Sciatic nerve (tissue), 2 donors: ENCODE data around the gene HDAC8. TPM values are rescaled to one million over a fixed set of nuclear protein-coding genes. Genes with fewer than 3 reads are reported as not detected.
"Not testable (repeated sequence)": the region's sequence is repeated elsewhere in the genome, so short reads cannot be mapped to it uniquely, and the experiment has no call there.

Experiments used
- ATAC-seq: fragments of 200-7000 bp; cut with Tn5 transposase; one replicate; pipeline ENCODE4 v1.9.1; 2020; ENCODE audit warnings: mild to moderate bottlenecking, moderate library complexity
- DNase-seq: peaks from one replicate; pipeline ENCODE4 v3.0.0-alpha.2; 2020; ENCODE audit warnings: low spot score
- intact Hi-C: fragments of 100-400 bp; cut with DNase I; formaldehyde crosslinking; loops from one replicate; pipeline ENCODE4 v1.14.2; 2022
- total RNA-seq: library from RNA; stranded (reverse); fragmentation: NEBNext Ultra II Directional; extraction: Animal tissue kit (Norgen Biotek cat#: 25700); gene quantifications from one replicate; pipeline ENCODE4 v1.2.1, GENCODE V29; 2021
- donor health status: DM: no; HTN: no; CAD: no.
- donor health status: DM: no; HTN: no; CAD: no.

Gene HDAC8
- total RNA-seq, 1 donor from 2014 or later, result 39.4 TPM

GRCh38 chrX:72351606-72352334 is 220.9 kb downstream of the HDAC8 start:
- DNase-seq, result peak; percentile 70
- peak; percentile 82 for ATAC-seq
- intact Hi-C loops, result no loop called here

- DNase-seq (no peak), ATAC-seq (no peak)
- intact Hi-C loops, result no loop called here
Measured at GRCh38 chrX:72349190-72349589, 223.5 kb downstream of the HDAC8 start.

- intact Hi-C loops, result no loop called here
- no peak for ATAC-seq
Measured at GRCh38 chrX:72348247-72348979, 224.2 kb downstream of the HDAC8 start.

GRCh38 chrX:72347366-72347765 is 225.3 kb downstream of the HDAC8 start:
- peak; percentile 50 for ATAC-seq
- intact Hi-C loops, result no loop called here
- DNase-seq, result no peak

More at GRCh38 chrX:72348247-72348979, 224.2 kb downstream of the HDAC8 start:
- no peak for DNase-seq

GRCh38 chrX:72346302-72346949 is 226.2 kb downstream of the HDAC8 start:
- intact Hi-C loops, result no loop called here
- ATAC-seq, result no peak
- DNase-seq, result no peak

- no peak for DNase-seq
- intact Hi-C loops, result no loop called here
- no peak for ATAC-seq
Measured at GRCh38 chrX:72340626-72341025, 232.0 kb downstream of the HDAC8 start.

GRCh38 chrX:72340041-72340440 is 232.6 kb downstream of the HDAC8 start:
- DNase-seq (no peak), ATAC-seq (no peak)
- intact Hi-C loops, result no loop called here

- intact Hi-C loops, result no loop called here
- no peak for DNase-seq
- no peak for ATAC-seq
Measured at GRCh38 chrX:72330131-72330530, 242.5 kb downstream of the HDAC8 start.

GRCh38 chrX:72326605-72327300 is 245.9 kb downstream of the HDAC8 start:
- no peak for DNase-seq

GRCh38 chrX:72319651-72320050 is 253.0 kb downstream of the HDAC8 start:
- DNase-seq, ATAC-seq, intact Hi-C loops: not testable (repeated sequence)

More at GRCh38 chrX:72326605-72327300, 245.9 kb downstream of the HDAC8 start:
- intact Hi-C loops, result no loop called here
- no peak for ATAC-seq

- no peak for DNase-seq
- no peak for ATAC-seq
- intact Hi-C loops, result no loop called here
Measured at GRCh38 chrX:72317139-72317538, 255.5 kb downstream of the HDAC8 start.

GRCh38 chrX:72316408-72317110 is 256.1 kb downstream of the HDAC8 start:
- DNase-seq (no peak), ATAC-seq (no peak)
- intact Hi-C loops, result no loop called here

GRCh38 chrX:72314881-72315280 is 257.8 kb downstream of the HDAC8 start:
- DNase-seq, result no peak
- intact Hi-C loops, result no loop called here
- no peak for ATAC-seq

- intact Hi-C loops, result no loop called here
- ATAC-seq, result peak; percentile 28
- no peak for DNase-seq
Measured at GRCh38 chrX:72313707-72314641, 258.7 kb downstream of the HDAC8 start.

- DNase-seq (no peak), ATAC-seq (no peak)
- intact Hi-C loops, result no loop called here
Measured at GRCh38 chrX:72312311-72312940, 260.2 kb downstream of the HDAC8 start.

GRCh38 chrX:72309297-72310071 is 263.2 kb downstream of the HDAC8 start:
- no peak for DNase-seq
- ATAC-seq, result no peak
- intact Hi-C loops, result no loop called here
